Activated CD4-positive, alpha-beta T cell treated with anti-CD3 and anti-CD28 coated beads, Interleukin-2, amount 50 U/mL, for 16 hours (primary cell): ENCODE results near the gene LRRC1.
A peak's percentile ranks its signal among the peaks of the same experiment; 100 is the strongest.
"Not testable (repeated sequence)": the region's sequence is repeated elsewhere in the genome, so short reads cannot be mapped to it uniquely, and the experiment has no call there.

ENCODE experiments used
- DNase-seq: peaks from one replicate; pipeline ENCODE4 v3.0.0-alpha.2; 2020

Gene LRRC1

DNA sequence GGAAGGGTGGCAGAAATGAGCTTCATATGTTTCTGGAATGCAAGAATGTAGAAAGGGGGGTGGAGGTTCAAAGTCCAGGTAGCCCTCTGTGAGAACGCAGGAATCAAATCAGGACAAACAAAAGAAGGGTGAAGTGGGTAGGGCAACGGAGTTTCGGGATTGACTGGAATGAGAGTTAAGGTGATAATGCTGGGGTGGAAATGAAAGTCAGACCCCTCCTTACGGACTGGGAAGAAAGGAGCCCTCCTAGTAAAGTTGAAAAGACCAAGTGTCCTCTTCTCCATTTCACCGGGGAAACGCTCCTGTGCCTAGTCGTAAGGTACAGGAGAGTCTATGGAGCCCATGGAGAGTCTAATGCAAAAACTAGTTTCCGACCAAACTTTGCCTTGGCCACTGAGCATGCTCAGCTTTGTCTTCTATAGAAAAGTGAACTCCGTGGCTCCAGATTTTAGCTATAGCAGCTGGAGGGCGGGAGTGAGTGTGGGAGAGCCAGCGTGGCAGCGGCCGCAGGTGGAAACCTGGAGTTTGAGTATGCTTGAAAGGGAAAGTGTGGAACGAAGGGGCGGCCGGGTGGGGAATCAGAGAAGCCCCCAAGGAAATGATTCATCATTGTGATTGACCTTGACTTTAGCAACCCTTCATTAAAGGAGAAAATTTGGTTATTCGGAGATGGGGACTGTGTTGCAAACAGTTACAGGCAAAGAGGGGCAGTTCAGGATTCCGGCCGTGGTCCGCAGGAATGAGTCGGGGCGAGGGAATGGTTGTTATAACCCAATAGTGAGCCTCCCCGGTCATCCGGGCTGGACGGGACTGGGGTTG, 1.3 kb upstream of the LRRC1 start:
- DNase-seq: peak; percentile 21

DNA sequence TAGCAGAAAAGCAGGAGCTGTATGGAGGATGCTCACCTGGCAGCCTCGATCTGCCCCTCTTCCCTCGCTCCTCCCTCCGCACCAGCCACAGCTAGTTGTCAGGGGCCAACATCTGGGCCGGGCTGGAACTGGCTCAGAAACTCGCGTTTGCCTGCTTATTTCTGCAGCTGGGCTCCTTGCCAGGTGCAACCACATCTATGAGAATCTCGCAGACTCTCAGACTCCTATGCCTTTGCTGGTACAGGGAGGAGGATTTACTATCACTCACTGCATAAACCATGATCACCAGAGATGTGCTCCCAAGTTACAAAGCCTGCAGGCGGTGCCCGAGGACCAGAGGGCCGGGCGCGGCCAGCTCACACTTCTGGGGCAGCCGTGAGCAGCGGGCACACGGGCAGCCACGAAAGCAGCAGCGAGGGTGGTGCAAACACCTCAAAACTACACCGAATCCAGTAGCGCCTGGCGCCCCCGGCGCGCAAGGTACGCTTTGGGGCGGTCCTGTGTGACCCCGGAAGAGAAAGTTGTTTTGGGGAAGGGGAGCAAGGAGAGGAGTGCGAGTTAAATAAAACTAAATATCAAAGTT, 577 bp upstream of the LRRC1 start:
- DNase-seq: peak; percentile 55

DNA sequence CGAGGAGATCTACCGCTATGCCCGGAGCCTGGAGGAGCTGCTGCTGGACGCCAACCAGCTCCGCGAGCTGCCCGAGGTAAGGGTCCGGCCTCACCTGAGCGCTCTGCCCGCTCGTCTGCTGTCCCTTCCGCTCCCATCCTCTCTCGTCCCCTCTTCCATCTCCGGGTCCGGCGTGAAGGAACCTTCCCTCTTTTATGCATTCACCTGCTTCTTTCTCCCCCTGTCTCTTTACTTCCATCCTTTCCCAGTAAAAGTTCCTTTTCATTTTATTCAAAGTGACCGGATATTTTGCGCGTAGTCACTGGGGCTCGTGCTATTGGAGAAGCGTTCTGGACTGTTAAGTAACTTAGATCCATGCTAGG, 516 bp downstream of the LRRC1 start:
- no peak for DNase-seq

DNA sequence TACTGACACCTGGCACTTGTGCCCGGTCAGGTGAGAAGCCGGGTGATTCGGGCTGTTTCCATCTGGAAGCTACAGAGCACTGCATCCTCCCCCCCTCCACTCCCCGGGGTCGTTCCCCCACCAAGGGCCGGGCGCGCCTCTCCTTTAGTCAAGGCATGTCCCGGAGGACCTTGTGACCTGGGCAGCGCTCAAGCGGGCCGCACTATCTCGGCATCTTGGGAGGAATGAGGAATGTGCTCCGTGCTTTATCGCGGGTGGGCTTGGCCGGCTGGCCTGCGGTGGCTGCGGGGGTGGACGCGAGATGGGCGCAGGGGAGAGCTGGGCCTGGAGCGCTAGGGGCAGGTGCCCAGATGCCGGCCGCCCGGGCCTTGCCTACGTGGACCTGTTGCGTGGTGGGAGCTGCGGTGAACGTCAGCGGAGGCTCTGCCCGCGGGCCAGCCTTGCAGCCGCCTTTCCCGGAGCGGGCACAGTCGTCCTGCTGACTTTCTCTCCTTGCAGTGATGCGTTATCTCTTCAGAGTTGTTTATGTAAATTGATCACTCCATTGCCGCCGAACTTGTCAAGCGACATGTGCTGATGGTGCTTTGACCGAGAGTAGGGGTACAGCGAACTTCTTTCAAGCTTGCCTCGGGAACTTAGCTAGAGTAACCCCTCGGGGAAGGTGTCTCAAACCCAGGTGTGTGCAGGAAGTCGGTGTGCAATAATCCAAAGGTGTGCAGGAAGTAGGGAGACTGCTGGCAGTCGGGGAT, 1.1 kb downstream of the LRRC1 start:
- DNase-seq: no peak

DNA sequence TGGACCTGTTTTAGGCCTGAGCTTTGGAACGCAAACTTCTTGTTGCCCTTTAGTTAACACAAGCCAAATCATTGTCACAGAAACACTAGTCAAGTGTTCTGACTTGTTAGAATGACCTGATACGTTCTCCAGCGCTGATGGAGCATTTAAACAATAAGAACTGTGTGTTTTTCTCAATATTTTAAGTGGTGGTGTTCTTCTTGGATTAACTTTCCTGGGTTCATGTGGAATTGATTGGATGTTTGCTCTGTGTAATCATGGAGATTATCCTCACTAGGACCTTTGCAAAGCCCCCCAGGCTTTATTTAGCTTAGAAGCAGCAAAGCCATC, 1.6 kb downstream of the LRRC1 start:
- DNase-seq: no peak

DNA sequence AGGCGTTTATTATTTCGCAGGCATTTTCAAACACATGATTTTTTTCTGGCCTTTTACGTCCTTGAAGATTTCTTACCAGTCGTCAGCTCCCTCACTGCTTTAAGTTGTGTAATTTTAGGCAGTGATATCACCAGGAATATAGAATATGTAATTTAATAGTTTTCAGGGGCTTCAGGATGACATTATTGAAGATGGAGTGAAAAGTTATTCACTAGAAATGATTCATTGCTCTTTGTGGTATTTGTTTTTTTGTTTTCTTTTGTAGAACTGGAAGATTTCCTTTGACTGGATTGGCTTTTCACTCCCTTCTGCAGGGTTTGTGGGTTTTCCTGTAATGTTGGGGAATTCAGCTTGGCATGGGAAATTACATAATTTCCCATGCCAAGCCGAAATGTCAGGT, 2.0 kb downstream of the LRRC1 start:
- no peak for DNase-seq

DNA sequence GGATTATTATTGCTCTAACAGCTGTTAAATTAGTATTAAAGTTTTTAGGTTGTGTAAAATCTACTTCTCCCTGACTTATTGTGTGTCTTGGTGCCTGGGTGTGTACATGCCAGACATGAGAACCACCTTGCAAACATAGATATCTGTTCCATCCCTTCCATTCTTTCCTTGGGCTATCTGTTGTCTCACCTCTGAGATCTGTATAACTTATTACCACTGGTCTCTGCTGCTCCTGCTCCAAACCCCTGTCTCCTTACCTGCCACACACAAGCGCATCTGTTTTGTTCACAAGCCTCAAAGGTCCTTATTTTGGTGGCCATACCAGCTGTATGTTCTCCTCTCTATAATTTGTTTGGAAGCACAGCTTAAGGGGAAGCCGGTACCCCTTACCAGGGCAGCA, 2.5 kb downstream of the LRRC1 start:
- DNase-seq: no peak

DNA sequence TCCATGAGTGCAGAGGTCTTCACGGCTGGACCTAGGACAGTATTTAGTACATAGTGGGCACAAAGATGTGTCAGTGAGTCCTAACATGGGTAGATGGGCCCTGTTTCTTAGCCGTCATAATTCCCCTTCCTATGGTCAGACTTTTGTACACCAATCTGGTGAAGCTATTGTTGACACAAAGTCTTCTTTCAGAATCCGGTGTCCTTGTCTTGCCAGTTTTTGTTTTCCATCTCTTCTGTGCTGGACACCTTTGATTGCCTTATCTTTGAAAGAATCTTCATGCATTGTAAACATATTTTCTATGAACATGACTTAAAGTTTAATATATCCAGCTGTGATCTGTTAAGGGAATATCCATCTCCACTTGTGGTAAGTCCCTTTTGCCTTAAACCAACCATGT, 4.5 kb downstream of the LRRC1 start:
- no peak for DNase-seq

DNA sequence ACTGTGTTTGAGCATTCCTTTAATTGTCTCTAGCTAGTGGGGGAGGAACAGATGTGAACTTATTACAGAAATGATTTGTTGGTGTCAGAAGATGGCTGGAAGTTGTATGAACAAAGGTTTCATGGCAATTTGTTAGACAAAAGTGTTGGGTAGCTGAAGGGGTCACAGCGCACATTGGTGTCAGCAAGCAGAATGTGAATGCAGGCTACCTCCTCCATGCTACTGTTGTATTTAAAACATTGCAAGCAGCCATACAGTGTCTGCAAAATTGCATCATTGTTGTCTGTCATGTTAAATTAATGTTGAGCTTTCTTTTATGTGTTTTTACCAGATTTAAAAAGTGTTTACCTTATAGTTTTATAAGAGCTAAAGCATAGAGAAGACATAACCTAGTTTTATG, 6.2 kb downstream of the LRRC1 start:
- DNase-seq: no peak

DNA sequence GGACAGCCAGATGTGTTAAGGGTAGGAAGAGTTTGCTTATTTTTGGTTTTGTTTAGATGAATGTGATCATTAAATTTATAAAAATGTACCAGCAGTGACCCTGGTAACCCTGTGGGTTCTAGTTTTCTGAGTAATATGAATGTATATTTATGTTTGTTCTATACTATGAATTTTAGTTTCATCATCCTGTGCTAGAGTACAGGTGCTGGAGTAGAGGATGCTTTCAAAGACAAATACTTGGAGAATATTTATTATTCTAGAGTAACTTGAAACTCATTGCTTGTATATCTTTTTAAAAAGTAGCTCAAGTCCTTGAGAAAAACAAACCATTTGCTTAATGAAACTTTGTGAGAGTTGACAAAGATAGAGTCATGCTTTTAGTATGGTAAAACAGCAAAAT, 7.8 kb downstream of the LRRC1 start:
- DNase-seq: no peak

DNA sequence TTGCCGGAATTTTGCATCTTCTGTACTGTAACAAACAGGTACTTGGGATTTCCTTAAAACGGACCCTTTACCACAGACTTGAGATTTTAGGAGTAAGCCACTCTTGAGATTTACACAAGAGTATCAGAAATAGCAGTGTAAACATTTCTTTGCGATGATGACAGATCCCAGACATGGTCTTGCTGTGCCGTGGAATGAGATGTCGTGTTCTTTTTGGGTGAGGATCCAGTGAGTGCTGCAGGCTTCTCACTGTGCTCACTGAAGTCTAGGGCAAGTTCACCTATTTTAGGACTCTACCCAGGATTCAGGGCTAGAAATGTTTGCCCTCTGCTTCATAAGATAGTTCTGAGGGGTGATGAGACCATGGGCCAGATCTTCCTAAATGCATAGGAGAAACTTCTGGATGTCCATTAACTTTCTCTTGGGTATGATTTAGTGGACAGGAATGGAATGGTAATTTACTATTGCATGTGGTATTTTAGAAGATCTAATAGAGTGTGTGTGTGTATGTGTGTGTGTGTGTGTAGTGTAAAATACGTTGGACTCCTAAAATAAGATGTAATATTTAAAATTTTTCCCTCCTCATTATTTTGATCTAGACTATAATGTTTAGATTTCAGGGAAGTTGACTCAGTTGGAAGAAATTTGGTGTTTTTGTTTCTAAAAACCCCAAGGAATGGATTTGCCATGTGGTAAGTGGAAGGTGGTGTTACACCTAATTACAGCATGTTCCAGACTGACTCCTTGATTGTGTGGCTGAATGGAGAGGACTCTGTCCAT, 8.5 kb downstream of the LRRC1 start:
- no peak for DNase-seq

DNA sequence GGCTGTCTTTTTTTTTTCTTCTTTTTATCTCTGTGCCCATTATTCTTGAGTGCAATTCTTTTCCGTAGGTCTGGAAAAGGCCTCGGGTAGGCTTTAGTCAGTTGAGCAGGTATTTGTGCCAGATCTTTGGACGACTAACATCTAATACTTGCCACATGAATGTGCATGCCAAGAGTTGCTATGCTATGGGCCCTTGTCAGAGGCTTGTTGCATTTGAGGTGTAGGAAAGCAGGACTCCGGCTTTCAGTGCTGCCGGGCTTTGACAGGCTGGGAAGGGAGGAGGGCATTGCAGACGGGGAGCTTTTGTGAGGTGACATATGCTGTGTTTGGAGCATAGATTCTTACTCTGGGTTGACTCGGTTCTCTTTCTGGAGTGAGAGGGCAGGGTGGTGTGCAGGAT, 10.2 kb downstream of the LRRC1 start:
- no peak for DNase-seq

DNA sequence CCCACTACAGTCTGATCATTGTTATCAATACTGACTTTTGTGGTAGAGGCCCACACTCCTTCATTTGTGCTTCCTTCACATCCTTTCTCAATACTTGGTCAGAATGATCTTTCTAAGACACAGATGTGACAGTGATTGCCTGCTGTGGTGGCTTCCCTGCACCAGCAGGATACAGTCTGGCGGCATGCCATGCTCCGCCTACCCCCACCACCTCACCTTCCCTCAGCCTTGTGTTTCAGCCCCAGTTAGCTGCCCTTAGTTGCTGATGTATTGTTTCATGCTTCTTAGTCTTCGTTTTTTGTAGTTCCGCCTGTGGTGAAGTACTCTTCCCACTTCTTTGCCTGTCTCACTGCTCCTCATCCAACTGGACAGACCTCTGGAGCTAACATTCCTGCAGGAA, 10.9 kb downstream of the LRRC1 start:
- no peak for DNase-seq

DNA sequence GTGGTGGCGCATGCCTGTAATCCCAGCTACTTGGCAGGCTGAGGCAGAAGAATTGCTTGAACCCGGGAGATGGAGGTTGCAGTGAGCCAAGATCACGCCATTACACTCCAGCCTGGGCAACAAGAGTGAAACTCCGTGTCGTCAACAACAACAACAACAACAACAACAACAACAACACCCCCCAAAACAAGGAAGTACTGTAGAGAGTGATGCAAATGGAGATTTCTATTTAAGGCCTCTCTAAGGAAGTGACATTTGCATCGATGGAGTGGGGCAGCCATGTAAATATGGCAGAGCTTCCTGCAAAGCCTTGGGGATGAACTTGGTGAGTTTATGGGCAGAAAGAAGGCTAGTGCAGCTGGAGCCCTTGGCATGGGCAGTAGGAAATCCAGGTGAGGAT, 12.8 kb downstream of the LRRC1 start:
- not testable (repeated sequence) for DNase-seq

DNA sequence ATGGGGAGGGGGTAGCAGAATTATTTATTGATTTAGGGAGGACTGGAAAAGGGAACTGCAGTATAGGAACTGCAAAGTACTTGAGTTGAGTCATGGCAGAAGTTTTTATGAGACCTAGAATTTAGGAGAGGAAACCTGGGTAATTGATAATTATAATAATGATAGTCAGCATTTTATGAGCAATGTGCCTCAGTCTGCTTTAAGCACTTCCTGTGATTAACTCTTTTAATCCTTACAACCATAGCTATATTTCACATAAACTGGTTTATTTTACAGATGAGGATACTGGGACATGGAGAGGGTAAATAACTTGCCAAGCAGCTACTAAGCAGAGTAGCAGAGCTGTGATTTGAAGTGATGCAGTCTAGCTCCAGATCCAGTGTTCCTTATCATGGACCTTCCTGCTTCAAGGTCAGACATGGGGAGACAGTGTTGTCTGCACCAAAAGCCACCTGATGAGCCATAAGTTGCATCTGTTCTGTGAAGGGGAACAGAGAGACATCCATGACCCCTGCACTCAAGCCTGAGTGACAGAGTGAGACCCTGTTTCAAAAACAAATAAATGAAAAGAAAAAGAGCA, 13.6 kb downstream of the LRRC1 start:
- DNase-seq: no peak

DNA sequence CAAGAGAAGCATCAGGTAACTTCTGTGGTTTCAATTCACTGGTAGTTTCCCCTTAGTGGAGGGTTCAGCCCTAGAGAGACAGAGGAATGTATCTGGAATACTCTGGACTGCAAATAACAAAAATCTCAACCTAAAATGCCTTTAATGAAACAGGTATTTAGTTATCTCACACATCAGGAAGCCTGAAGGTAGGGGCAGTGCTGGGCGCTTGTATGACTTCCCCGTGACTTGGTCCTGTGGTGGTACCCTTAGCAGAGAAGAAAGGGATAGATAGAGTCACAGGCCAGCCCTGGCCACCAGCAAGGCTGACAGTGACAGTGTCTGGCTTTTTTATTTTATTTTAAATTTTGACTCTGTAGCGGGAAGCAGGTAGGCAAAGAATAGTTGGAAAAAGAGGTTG, 14.9 kb downstream of the LRRC1 start:
- no peak for DNase-seq

DNA sequence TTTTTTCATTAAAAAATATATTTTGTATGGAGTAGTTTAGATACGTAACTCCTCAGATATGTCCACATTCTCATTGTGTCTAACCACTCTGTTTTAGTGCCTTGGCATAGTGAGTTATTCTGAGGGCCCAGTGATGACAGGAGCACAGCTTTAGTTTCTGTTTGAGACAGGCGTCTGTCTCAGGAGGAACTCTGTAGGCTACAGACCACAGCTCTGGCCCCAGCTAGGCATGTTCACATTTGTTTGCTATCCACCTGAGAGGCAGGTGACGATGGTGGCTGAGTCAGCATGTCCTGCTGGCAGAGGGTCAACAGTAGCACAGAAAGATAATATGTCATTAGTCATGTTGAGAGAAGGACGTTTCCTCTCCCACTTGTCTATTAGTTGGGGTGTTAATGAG, 16.3 kb downstream of the LRRC1 start:
- peak; percentile 6 for DNase-seq

DNA sequence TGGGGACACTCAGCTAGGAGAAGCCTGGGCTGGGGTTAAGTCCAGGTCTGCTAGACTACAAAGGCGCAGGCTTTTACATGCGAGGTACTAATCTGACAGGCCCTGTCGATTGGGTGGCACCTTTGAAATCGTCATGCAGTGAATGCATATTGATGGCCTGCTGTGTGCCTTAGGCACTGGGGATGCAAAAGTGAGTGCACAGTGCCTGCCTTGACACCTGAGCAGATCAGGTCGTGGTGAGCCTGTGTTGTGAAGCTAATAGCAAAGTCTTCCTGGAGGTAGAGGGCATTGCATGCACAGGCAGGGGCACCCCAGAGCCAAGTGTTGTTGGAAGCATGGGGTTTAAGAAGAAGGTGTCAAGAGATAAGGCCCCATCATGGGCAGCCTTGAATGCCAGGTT, 16.9 kb downstream of the LRRC1 start:
- DNase-seq: no peak

DNA sequence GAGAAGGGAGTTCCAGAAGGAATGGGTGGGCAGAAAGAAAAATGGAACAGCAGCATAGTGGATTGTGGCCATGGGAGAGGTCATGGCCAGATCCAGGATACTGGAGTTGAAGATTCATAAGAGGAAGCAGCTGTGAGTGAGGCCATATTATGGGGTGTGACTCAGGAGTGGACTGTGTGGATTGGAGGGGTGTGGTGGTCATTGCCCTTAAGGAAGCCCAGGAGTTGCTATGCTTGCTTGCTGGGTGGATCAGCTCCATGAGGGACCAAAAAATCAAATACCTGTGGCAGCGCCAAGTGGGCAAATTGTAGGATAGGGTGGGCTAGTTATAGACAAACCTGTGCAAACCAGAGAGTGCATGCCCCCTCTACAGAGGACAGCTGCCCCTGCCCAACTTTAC, 18.3 kb downstream of the LRRC1 start:
- DNase-seq: no peak

DNA sequence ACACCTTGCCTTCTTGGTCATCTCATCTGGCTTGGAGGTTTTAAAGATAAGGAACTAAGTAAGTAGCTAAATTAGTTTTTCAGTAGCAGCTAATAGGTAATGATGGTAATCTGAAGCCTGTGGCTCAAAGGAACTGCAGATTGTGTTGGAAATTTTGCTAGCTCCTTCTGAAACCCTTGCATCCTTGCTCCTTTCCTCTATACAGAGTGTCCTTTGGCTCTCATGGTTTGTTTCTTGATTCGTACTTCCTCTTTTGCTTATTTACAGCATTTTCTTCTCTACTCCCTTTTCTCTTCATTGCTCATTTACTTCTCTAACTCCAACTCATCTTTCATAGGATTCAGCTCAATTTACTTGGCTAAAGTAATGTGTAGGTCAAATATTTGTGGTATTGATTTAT, 19.0 kb downstream of the LRRC1 start:
- DNase-seq: no peak

DNA sequence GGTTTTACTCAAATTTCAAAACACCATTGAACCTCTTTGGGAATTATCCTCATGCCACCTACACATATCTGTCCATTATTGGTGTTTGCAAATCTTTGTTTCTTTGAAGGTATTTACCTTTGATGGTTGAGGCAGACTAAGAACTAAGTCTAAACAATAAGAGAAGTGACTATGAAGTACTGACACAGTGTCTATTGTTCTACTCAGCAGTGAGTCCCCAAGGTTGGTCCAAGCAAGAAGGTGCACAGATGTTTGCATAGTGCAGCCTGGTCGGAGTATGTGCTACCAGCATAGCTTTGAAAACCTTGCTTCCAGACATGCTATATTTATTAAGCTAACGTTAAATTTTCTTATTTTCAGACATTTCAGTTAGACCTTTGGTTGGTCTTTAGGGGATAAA, 19.5 kb downstream of the LRRC1 start:
- no peak for DNase-seq

DNA sequence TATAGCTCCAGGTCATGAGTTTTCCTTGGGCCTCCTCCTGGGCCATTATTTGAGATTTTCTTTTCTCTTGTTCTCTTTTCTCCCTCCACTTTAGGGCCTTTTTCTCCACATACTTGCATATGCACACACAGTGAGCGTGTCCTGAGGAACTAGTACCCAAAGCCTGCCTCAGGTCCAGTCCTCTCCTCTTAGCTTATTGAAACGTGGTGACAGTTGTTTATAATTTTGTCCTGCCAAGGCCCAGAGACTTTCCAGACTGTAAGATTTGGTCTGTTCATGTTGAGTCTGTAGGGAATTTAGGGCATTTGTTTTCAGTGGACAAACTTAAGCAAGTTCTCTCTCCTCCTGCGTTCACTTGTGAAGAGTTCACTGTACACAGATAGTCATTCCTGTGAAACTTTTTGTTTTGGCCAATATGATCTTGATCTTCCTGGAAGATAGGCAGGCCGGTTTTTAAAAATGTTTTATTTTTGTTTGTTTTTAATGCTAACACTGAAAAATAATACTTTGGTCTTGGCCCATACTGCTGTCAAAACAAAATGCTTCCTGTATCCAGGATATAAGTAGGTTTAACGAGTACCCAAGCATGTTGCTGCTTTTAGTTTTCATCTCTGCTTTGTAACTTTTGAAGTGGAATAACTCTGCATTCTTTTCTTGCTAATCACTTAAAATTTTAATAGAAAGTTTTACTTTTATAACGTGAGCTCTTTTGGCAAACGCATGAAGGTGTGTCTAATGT, 20.7 kb downstream of the LRRC1 start:
- DNase-seq: no peak
